ENCODE measurements around the gene SLC43A2. TPM values are rescaled to one million over a fixed set of nuclear protein-coding genes. Genes with fewer than 3 reads are reported as not detected.
A peak's percentile ranks its signal among the peaks of the same experiment; 100 is the strongest.

SLC43A2 gene
- total RNA-seq, 1 donor from 2014 or later: 9.2 TPM

DNA sequence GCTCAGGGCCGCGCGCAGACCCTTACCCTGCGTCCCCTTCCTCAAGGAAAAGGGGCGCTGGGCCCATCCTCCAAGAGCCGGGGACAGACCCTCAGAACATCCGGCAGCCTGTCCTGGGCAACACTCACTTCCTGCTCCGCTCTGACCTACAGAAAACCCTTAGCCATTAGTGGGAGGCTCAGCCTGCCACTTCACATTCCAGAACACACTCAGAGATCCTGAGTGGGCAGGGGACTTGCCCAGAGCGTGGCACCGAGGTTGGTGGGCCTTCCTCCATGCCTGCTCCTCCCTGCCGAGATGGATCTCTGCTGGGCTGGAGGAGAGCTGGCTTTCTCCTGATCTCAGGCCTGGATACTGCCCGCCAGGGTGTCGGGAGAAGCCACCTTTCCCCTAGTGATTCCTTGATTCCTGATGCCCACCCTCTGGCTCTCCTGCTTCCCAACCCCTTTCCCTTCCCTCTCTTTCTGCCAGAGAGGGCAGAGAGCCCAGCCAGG lies 15.4 kb upstream of the SLC43A2 start:
- no peak for DNase-seq

DNA sequence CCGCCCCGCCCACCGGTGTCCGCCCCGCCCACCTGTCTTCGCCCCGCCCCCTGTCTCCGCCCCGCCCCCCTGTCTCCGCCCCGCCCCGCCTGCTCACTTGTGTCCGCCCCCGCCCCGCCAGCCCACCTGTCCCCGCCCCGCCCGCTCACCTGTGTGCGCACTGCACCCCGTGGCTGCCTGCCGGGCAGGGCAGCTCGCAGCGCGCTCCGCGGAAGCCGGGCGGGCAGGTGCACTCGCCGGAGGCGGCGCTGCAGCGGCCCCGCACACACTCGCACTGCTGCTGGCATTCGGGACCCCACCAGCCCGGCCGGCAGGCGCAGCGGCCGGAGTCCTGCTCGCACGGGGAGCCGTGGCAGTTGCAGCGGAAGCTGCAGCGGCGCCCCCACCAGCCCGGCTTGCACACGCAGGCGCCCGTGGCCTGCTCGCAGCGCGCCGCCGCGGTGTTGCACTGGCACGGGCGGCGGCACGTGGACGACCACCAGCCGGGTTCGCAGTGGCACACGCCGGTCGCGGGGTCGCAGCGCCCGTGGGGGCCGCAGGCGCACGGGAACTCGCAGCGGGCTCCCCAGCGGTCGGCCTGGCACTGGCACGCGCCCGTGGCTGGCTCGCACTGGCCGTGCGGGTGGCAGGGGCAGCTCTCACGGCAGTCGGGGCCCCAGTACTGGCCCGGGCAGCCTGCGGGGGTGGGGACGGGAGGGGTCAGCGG lies 14.8 kb upstream of the SLC43A2 start:
- peak; percentile 47 for DNase-seq

DNA sequence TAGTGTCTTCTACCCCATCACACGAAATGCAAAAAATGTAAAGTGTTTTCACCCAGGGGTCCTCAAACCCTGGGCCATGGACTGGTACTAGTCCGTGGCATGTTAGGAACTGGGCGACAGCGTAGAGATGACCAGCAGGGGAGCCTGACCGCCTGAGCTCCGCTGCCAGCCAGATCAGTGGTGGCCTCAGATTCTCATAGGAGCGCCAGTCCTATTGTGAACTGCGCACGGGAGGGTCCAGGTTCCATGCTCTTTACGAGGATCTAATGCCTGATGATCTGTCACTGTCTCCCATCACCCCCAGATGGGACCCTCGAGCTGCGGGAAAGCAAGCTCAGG lies 12.4 kb upstream of the SLC43A2 start:
- DNase-seq: no peak

DNA sequence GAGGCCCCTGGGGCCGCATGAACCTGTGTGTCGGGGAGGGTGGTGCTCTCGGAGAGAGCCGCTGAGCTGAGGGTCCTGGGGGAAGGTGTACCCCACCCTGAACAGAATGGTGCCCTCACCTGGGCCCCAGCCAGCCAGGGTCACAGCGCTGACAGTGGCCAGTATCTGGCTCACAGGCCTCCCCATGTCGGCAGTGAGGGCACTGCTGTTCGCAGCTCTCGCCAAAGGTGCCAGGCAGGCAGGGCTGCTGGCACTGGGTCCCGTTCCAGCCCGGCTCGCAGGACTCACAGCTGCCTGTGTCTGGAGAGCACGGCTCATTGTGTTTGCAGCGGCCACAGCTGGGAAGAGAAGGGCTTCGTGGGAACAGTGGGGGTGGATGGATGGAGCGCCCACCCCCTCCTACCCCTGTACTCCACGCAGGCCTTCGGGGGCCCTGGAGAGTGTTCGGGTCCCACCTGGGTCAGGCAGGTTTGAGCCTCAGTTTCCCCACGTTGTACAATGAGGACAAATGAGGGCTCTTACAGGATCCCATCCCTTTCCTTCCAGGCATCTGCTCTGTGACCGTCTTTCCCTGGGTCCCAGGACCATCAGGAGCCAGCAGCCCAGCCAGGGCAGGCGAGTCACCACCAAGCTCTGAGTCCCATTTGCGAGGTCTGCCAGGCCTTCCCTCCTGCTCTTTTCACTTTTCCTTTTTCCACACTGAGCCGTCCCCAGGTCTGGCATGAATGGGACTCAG lies 11.9 kb upstream of the SLC43A2 start:
- DNase-seq: peak; percentile 75

DNA sequence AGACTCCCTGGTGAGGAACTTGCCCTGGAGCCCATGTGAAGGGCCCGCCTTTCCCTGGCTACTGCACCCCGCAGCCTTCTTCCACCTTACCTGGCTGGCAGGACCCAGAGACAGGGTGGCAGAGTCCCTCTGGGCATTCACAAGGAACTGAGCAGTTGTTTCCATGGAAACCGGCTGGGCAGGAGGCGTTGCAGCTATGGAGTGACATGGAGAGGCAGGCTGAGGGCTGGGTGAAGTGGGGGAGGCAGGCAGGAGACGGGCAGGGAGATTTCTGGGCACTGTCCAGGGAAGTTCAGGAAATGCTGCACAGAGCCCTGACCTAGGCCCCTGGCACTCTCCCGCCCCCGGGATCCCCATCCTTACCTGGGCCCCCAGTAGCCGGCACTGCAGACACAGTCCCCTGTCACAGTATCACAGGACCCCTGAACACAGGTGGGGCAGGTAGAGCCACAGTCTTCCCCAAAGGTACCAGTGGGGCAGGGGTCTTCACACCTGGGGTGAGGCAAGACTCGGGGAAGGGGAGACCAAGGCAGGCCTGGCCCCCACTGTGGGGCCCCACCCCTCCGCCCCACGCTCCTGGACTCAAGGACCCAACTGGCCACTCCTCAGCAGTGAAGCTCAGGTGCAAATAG lies 11.0 kb upstream of the SLC43A2 start:
- no peak for DNase-seq

DNA sequence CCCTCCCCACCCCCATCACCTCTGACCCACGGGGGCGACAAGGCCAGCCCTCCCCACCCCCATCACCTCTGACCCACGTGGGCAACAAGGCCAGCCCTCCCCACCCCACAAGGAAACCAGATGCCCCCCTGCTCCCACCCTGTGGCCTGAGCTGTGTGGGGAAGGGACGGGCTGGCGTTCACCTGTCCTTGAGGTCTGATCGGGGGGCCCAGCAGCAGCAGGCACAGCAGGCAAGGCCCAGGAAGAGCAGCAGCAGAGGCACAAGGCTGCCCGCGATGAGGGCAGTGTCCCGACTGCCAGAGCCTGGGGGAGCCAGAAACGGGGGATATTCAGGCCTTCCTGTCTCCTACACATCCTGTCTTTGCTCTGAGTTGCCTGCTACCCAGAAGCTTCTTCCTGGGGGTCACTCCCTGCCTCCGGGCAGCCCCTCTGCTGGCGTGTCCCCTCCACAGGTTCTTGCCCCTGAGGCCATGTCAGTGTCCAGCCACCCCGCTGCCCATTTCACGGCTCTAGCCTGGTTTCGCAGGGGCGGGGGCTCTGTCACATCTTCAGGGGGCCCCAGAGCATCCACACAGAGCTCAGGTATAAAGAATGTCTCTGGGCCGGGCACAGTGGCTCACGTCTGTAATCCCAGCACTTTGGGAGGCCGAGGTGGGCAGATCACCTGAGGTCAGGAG lies 10.1 kb upstream of the SLC43A2 start:
- no peak for DNase-seq

DNA sequence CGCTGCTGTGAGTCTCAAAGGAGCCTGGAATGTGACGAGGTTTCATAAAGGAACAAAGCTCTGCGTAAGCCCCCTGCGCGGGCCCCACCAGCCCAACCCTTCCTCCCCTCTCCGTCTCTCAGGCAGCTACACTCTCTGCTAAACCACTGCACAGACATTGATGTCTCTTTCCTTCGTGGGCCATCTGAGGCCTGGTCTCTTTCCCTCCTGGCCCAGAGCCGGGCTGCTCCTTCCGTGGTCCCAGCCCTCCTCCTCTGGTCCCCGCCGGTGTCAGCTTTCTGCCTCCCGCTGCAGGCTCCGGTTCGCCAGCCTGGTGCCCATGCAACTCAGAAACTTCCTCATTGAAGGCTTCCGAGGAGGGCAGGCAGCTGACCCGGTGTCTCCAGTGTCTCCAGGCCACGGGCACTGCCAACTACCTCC lies 9.5 kb upstream of the SLC43A2 start:
- DNase-seq: peak; percentile 73

DNA sequence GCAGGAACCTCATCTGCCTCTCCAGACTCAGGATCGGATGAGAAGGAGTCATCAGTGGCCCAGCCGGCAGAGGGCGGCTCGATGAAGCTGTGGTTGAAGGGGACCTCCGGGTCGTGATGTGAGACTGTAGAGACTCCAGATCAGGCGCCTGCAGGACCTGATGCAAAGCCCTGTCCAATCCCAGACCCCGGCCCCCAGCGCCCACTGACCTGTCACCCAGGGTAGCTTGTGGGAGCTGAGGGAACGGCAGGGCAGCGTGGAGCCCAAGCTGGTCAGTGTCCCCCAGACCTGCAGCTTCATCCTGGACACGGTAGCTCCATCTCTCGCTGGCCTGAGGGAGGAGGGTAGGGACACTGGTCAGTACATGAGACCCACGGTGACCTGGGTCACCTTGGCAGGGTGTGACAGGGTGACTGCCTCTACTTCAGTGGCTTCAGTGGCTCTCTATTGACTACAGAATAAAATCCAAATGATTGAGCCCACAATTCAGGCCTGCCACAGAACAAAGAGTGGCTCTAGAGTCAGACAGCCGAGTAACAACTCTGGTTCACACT lies 8.2 kb upstream of the SLC43A2 start:
- DNase-seq: no peak

DNA sequence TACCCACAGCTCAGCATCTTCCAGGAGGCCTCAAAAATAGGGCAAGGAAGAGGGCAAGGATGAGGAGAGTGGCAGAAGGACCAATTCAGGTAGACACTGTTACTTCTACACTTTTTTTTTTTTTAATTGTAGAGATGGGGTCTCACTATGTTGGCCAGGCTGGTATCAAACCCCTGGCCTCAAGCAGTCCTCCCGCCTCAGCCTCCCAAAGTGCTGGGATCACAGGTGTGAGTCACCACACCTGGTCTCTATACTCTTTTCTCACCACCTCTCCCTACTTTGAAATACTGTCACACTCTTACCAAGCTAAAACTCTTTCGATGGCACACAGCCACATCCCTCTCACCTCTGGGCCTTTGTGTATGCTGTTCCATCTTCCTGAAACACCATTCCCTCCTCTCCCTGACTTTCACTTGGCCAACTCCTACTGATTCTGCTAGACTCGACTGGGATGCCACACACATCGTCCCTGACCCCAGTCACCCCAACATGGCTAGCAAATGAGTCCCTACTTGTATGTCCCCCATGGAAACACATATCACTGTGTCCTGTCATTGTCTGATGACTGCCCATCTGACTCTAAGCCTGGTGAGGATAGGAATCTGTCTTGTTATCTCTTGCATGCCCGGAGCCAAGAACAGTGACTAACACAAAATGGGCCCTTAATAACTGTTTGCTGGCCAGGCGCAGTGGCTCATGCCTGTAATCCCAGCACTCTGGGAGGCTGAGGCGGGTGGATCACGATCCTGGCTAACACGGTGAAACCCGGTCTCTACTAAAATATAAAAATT lies 7.2 kb upstream of the SLC43A2 start:
- DNase-seq: no peak

DNA sequence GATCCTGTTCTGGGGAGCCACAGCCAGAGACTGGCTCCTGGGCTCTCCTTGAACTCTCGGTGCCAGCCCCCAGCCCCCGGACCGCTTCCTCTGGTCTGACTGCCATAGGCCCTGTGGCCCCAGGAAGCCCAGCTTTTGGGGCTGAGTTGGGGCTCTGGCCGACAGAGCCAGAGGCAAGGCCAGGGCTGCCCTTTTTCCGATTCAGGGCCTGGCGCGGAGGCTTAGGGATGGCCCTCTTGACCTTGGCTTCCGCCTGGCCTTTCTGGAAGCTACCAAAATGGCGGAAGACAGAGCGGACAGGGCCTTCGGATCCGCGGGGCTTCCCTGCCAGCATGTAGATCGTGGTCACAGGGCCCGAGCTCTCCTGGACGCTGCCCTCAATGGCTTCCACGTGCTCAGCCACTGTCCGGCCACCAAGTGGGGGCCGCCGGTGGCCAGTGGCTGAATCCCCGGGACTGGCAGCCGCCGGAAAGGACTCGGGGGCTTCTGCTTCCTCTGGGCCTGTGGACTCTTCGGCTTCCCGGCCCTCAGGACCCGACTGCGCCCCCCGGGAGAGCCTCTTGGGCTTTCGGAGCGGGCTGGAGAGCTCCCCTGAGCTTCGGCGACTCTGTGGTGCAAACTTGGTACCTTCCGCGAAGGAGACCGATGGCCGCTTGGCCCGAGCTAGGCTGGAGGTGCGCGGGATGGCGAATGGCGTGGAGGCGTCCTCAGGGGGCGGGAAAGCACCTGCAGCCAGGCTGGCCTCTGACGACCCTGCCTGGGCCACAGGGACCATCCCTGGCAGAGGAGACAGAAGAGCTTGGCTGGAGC lies 6.4 kb upstream of the SLC43A2 start:
- no peak for DNase-seq

DNA sequence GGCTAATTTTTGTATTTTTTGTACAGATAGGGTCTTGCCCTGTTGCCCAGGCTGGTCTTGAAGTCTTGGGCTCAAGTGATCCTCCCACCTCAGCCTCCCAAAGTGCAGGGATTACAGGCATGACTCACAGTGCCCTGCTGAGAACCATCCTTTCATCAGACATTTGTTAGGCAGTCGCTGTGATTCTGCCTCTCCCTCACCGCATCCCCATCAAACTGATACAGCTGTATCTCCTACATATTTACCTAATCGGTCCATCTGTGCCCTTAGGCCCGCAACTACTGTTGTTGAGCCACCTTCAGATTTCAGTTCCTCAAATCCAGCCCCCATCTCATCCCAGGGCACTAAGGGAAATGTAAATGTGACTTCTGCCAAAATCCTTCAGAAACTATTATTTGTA lies 2.0 kb upstream of the SLC43A2 start:
- no peak for DNase-seq

DNA sequence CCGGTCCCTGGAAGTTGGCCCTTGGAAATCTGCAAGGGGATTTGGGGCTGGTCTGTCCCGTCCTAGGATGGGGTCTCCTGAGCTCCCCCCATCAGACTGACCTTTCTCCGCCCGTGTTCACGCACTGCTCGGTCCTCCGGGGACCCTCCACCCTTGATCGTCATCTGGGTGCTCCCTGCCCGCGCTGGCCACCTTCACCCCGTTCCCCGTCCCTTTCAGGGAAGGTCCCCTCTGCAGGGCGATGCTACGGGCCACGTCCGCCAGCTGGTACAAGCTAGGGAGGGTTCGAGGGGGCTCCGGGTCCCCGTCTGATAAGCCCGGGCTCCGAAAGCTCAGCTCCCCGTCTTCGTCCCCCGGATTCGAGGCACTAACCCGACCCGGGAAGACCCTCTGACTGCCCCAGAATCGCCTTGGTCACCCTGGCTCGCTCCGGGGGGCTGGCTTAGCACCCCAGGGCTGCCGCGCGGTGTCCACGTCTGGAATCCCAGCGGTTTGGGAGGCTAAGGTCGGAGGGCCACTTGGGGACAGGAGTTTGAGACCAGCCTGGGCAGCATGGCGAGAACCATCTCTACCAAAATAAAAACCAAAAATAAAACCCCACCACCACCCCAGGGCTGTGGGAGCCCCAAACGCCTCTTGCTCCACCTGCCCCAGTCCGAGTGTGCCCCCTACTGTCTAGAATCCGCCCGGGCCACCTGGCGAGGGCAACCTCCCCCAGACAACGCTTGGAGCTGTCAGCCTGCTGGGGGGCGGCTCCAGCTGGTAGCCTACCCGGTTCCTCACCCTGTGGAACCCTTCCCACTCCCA lies 1.1 kb upstream of the SLC43A2 start:
- DNase-seq: no peak

DNA sequence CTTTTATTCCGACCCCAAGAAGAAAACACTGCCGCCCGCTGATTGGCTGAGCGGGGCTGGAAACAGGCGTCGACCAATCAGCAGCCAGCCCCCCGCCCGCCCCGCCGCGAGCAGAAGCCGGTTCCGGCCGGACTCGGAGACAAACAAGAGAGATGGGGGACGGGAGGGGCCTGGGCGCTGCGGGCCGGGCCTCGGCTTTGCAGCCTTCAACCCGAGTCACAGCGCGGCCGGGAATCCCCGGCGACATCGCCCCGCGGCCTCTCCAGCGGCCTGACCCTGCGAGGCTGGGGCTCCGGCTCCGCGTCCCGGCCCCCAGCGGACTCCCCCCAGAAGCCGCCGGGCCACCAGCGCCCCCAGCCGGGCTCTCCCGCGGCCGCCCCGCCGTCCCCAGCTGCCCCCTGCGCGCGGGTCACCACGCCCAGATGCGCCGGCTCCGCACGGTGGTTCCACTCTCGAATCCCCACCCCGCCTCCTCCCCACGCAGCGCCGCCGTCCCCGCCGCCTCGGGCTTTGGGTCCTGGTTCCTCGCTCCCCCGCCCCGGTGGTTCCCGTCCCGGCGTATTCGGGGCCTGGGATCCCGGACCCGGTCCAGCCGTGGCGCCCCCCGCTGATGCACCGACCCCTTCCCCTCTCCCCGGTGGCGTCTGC lies 346 bp upstream of the SLC43A2 start:
- DNase-seq: peak; percentile 97

DNA sequence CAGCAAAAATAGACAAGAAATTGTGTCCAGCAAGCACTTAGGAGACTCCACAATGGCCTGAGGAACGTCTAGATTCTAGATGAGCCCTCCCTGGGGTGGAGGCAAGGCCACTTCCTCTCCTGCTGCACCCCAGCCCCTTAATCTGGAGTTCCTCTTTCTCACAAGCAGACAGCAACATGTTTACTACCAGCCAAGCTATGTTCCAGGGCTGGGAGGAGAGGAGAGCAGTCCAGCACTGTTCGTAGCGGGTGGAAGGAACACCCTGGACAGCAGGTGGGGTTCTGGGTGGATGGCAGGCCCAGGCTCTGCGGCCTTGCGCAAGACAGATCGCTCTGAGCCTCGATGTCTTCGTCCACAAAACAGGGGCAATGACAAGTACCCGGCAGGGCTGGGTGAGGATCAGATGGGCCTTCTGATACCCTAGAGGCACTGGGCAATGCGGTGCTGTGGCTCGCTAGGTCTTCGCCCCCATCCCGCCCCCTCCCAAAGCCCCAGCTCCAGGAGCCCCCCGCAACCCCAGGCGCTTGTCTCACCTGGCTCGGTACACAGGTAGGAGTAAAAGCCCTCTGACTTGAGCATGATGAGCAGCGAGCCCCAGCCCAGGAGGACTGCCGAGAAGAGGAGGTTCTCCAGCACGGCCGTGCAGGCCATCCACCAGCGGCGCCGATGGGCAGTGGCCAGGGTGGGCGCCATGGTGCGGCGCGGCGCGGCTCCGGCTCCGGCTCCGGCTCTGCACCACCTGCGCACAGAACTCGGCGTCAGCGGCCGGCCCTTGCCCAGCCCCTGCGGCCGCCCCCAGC lies 1.3 kb downstream of the SLC43A2 start:
- DNase-seq: no peak

DNA sequence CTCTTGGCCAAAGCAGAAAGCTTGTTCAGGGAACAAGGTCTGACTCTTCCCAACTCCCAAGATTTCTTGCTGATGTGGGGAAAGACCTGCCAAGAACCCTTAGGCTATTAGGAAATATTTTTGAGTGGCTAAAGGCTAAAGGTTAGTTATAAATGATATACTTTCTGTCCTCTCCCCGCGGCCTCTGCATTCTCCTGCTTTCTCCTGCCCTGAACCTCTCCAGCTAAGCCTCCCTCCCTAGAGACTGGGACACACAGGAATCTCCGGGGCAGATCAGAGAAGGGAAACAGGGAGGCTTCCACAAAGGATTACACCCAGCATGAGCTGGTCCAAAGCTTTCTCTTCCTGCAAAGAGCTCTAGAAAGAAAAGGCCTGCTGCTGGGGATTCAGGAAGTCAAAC lies 2.3 kb downstream of the SLC43A2 start:
- no peak for DNase-seq

DNA sequence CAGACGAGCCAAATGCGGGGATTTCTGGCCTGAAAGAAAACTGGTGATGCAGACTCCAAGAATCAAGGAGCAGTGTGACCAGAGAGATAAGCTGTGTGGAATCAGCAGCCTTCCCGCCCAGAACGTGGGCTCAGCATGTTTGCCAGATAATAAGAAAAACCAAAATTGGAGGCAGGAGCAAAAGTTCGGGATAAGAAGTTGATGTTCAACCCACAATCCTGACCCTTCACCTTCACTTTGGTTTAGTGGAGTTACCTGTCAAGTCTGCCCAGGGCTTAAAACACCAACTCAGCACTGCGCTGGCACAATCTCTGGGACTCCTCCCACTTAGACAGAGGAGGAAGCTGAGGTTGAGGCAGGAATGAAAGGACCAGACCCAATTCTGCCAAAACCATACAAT lies 3.1 kb downstream of the SLC43A2 start:
- no peak for DNase-seq

DNA sequence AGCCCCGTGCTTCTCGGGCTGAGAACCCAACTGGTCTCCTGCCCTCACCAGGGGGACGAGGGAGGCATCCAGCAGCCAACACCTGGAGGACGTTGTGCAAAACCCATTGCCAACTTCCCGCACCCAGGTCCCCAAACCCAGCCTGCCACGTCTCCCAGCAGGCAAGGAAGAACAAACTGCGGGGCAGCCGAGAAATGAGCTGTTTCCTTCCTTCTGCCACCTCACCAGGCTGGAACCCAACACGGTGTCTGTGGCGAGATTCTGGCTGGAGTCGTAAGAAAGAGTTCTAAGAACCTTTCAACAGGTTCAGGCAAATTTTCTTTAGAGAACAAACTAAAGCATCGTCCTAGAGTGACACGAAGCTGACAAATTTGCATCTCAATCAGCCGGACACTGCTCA lies 3.6 kb downstream of the SLC43A2 start:
- no peak for DNase-seq

DNA sequence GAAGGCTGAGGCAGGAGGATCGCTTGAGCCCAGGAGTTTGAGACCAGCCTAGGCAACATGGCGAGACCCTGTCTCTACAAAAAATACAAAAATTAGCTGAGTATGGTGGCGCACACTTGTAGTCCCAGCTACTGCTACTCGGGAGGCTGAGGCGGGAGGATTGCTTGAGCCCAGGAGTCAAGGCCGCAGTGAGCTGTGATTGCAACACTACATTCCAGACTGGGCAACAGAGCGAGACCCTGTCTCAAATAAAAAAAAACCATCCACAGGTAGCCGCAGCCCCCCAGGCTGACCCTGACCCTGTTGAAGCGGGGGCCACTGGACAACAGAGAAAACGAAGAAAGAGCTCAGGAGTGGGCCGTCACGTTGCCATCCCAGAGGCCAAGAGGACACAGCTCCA lies 4.0 kb downstream of the SLC43A2 start:
- no peak for DNase-seq

Data from tongue (tissue), 2 donors.